Activated B cell treated with CpG ODN at 0.5 μM for 24 hours (primary cell): Measurements from ENCODE around the gene GNAI3. TPM values are rescaled to one million over a fixed set of nuclear protein-coding genes. Genes with fewer than 3 reads are reported as not detected.

Source experiments
- ATAC-seq: fragments of 200-7000 bp; cut with Tn5 transposase; one replicate; pipeline ENCODE4 v1.10.0; 2021; ENCODE audit warnings: low read depth, mild to moderate bottlenecking, moderate library complexity
- CTCF ChIA-PET: fragments of 350-600 bp; sonication (Branson Sonifier 250); formaldehyde crosslinking; loops from one replicate; lab custom pipeline; 2021; ENCODE audit warnings: antibody characterized with exemption; lab: Charles Lee
- POLR2A ChIA-PET: fragments of 350-600 bp; sonication (Branson Sonifier 250); formaldehyde crosslinking; loops from one replicate; lab custom pipeline; 2021; ENCODE audit warnings: antibody characterized with exemption; lab: Charles Lee
- DNase-seq: peaks from one replicate; pipeline ENCODE4 v3.0.0; 2022
- H3K27ac Mint-ChIP-seq: one replicate; pipeline ENCODE4 v1.8.0; 2020; ENCODE audit warnings: mixed read lengths
- H3K27me3 Mint-ChIP-seq: one replicate; pipeline ENCODE4 v1.8.0; 2021; ENCODE audit warnings: mixed read lengths
- H3K36me3 Mint-ChIP-seq: one replicate; pipeline ENCODE4 v1.8.0; 2021; ENCODE audit warnings: low read depth, mixed read lengths
- H3K4me1 Mint-ChIP-seq: one replicate; pipeline ENCODE4 v1.8.0; 2021; ENCODE audit warnings: mixed read lengths
- H3K4me3 Mint-ChIP-seq: one replicate; pipeline ENCODE4 v1.8.0; 2020; ENCODE audit warnings: mild to moderate bottlenecking, mixed read lengths
- H3K9me3 Mint-ChIP-seq: one replicate; pipeline ENCODE4 v1.8.0; 2020; ENCODE audit warnings: mixed read lengths
- CTCF ChIP-seq: fragments of 200-600 bp; IDR thresholded peaks from one replicate; pipeline ENCODE4 v1.8.0; 2022; ENCODE audit warnings: antibody characterized with exemption, mild to moderate bottlenecking
- intact Hi-C: fragments of 100-400 bp; cut with micrococcal nuclease; formaldehyde crosslinking; loops from one replicate; pipeline ENCODE4 v1.15.1; 2024
- total RNA-seq: library from RNA; stranded (reverse); gene quantifications from 2 replicates; pipeline ENCODE4 v1.2.3, GENCODE V29; 2022

GNAI3 gene
- total RNA-seq, 1 donor from 2014 or later = 8.4 TPM

- no peaks in the 10 kb centered on the region for H3K9me3 Mint-ChIP-seq
- H3K27ac Mint-ChIP-seq = no peak overlapping the region
- intact Hi-C loops = no loop called here
Measured at GRCh38 chr1:109654519-109654918, 106.1 kb downstream of the GNAI3 start.

GRCh38 chr1:109655615-109656519 lies 107.5 kb downstream of the GNAI3 start, which contains the start of gene GSTM4:
Gene GSTM4, plus strand, starts transcription at chr1:109656099. Its CDS starts 291 bp downstream, at chr1:109656390.
- peak; percentile 82 for DNase-seq
- POLR2A ChIA-PET = interaction anchor here (0.6 to 2.9 kb wide), 12 partner anchors 10 to 794 kb away, joined by 3 to 12 read pairs (median 6); partner anchors contain the start of genes AHCYL1, GNAI3, GSTM1 and GSTM2
- CTCF ChIA-PET = interaction anchor here (1.5 to 3.2 kb wide), 2 partner anchors 16 to 328 kb away, joined by 8 to 21 read pairs; partner anchors contain the start of gene AHCYL1
- peak within 1 kb of the TSS; percentile 94 for H3K27ac Mint-ChIP-seq
- ATAC-seq = peak; percentile 97
- H3K27me3 Mint-ChIP-seq = peaks cover 10% of the 10 kb centered on the region
- H3K4me1 Mint-ChIP-seq = peaks cover 24% of the 10 kb centered on the region
- peaks cover 15% of the 10 kb centered on the region for H3K36me3 Mint-ChIP-seq
- intact Hi-C loops = loop anchor here (1.0 to 5.0 kb wide), 6 partner anchors 35 to 328 kb away; partner anchors contain the start of genes AHCYL1, CYB561D1, GSTM3 and PSMA5
- TF ChIP-seq CTCF = no peak
- no peaks in the 10 kb centered on the region for H3K9me3 Mint-ChIP-seq
- peak within 1 kb of the TSS; percentile 96 for H3K4me3 Mint-ChIP-seq

More at GRCh38 chr1:109654519-109654918, 106.1 kb downstream of the GNAI3 start:
- peaks cover 11% of the 10 kb centered on the region for H3K36me3 Mint-ChIP-seq
- DNase-seq (no peak), ATAC-seq (no peak)
- no peak for TF ChIP-seq CTCF
- peaks cover 14% of the 10 kb centered on the region for H3K27me3 Mint-ChIP-seq
- POLR2A ChIA-PET = interaction anchor here (0.7 to 2.9 kb wide), 4 partner anchors 12 to 441 kb away, joined by 3 to 12 read pairs (median 6); partner anchors contain the start of genes GNAI3 and GSTM1
- peaks cover 24% of the 10 kb centered on the region for H3K4me1 Mint-ChIP-seq
- no peak overlapping the region for H3K4me3 Mint-ChIP-seq
- CTCF ChIA-PET = interaction anchor here (3.2 kb wide), 1 partner anchor 15 kb away, joined by 21 read pairs; no protein-coding TSS in a partner anchor

DNA sequence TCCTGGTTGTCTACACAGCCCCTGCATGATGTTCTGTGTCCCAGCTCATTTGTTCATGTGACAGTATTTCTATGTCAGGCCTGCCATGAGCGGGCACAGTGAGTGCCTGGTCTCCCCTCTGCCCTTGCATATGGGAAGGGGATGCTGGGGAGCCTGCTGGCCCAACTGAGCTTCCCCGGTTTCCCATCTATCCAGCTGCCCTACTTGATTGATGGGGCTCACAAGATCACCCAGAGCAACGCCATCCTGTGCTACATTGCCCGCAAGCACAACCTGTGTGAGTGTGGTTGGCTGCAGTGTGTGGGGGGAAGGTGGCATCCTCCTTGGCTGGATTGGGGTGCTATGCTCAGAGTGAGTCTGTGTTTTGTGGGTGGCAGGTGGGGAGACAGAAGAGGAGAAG lies 109.0 kb downstream of the GNAI3 start:
- TF ChIP-seq CTCF = no peak
- peaks cover 3% of the 10 kb centered on the region for H3K27me3 Mint-ChIP-seq
- H3K27ac Mint-ChIP-seq = no peak overlapping the region
- peaks cover 21% of the 10 kb centered on the region for H3K36me3 Mint-ChIP-seq
- H3K4me3 Mint-ChIP-seq = peak overlapping the region; percentile 11
- ChIA-PET POLR2A (interaction anchor here (2.9 kb wide), 1 partner anchor 31 kb away, joined by 12 read pairs; the partner anchor contains the start of gene GSTM1), CTCF (interaction anchor here (1.2 to 3.2 kb wide), 2 partner anchors 17 to 18 kb away, joined by 5 to 21 read pairs; no protein-coding TSS in a partner anchor)
- no peaks in the 10 kb centered on the region for H3K9me3 Mint-ChIP-seq
- peaks cover 24% of the 10 kb centered on the region for H3K4me1 Mint-ChIP-seq
- ATAC-seq (no peak), DNase-seq (no peak)
- intact Hi-C loops = loop anchor here (2.0 to 5.0 kb wide), 4 partner anchors 37 to 165 kb away; partner anchors contain the start of genes CYB561D1 and GSTM3

DNA sequence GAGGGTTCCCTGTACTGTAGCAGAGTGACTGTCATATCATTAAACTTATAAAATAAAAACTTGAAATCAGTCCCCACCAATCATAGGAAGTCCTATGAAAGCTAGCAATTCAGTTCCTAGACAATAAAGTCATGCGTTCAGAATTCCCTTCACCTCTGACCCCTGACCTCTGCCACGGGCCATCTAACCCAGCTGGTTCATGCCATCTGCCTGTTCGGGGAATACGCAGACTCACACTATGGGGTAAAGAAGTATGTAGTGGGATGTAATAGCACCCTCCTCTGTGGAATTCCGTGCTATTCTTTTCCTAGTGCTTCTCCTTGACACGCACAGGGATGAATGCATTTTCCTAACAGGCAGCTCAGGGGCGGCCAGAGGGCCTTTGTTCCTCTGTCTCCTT lies 109.6 kb downstream of the GNAI3 start:
- ATAC-seq (no peak), DNase-seq (no peak)
- Mint-ChIP-seq H3K36me3 (peaks cover 21% of the 10 kb centered on the region), H3K9me3 (no peaks in the 10 kb centered on the region), H3K4me1 (peaks cover 24% of the 10 kb centered on the region), H3K4me3 (no peak overlapping the region), H3K27ac (no peak overlapping the region), H3K27me3 (no peaks in the 10 kb centered on the region)
- ChIA-PET CTCF (interaction anchor here (1.2 kb wide), 1 partner anchor 18 kb away, joined by 5 read pairs; no protein-coding TSS in a partner anchor), POLR2A (no interaction called here)
- intact Hi-C loops = loop anchor here (2.0 to 5.0 kb wide), 4 partner anchors 37 to 166 kb away; partner anchors contain the start of genes CYB561D1 and GSTM3
- TF ChIP-seq CTCF = no peak
